NCI-H345 (cell line): Measurements from ENCODE around the gene CRAMP1.

ENCODE experiments used
- DNase-seq: peaks from one replicate; lab custom pipeline; 2025; lab: John Stamatoyannopoulos, UW

Gene CRAMP1

GRCh38 chr16:1601489-1601888 lies 10.7 kb upstream of the CRAMP1 start:
- no peak for DNase-seq

- no peak for DNase-seq
These were observed 9.9 kb upstream of the CRAMP1 start for GRCh38 chr16:1602285-1602684.

GRCh38 chr16:1606774-1607173 lies 5.4 kb upstream of the CRAMP1 start:
- DNase-seq: no peak

GRCh38 chr16:1607971-1608370 lies 4.2 kb upstream of the CRAMP1 start:
- DNase-seq: no peak

GRCh38 chr16:1610071-1610898 lies 1.9 kb upstream of the CRAMP1 start:
- peak; percentile 87 for DNase-seq

- no peak for DNase-seq
These were observed 1.1 kb upstream of the CRAMP1 start for GRCh38 chr16:1610899-1611632.

GRCh38 chr16:1613211-1613622 lies 1.1 kb downstream of the CRAMP1 start:
- DNase-seq: no peak

GRCh38 chr16:1613728-1614455 lies 1.7 kb downstream of the CRAMP1 start:
- DNase-seq: no peak

- no peak for DNase-seq
These were observed 2.4 kb downstream of the CRAMP1 start for GRCh38 chr16:1614456-1615102.

GRCh38 chr16:1615761-1616160 lies 3.6 kb downstream of the CRAMP1 start:
- DNase-seq: no peak

GRCh38 chr16:1619976-1620375 lies 7.8 kb downstream of the CRAMP1 start:
- DNase-seq: no peak

- DNase-seq: no peak
These were observed 8.2 kb downstream of the CRAMP1 start for GRCh38 chr16:1620391-1620790.

- no peak for DNase-seq
These were observed 9.7 kb downstream of the CRAMP1 start for GRCh38 chr16:1621851-1622250.

- DNase-seq: no peak
These were observed 14.2 kb downstream of the CRAMP1 start for GRCh38 chr16:1626327-1626726.

- DNase-seq: no peak
These were observed 14.6 kb downstream of the CRAMP1 start for GRCh38 chr16:1626776-1627175.

GRCh38 chr16:1630450-1631213 lies 18.5 kb downstream of the CRAMP1 start:
- DNase-seq: no peak

- no peak for DNase-seq
These were observed 19.1 kb downstream of the CRAMP1 start for GRCh38 chr16:1631230-1631629.

GRCh38 chr16:1631931-1632637 lies 19.9 kb downstream of the CRAMP1 start:
- no peak for DNase-seq

GRCh38 chr16:1632638-1632970 lies 20.4 kb downstream of the CRAMP1 start:
- DNase-seq: no peak

- no peak for DNase-seq
These were observed 21.1 kb downstream of the CRAMP1 start for GRCh38 chr16:1633310-1633709.

GRCh38 chr16:1634541-1634940 lies 22.4 kb downstream of the CRAMP1 start:
- DNase-seq: no peak
